Measurements from ENCODE around the gene MICALL2. TPM values are rescaled to one million over a fixed set of nuclear protein-coding genes. Genes with fewer than 3 reads are reported as not detected.

MICALL2 gene
- total and polyA plus RNA-seq, 2 experiments from 2014 or later = 6.4 to 12.2 TPM

DNA sequence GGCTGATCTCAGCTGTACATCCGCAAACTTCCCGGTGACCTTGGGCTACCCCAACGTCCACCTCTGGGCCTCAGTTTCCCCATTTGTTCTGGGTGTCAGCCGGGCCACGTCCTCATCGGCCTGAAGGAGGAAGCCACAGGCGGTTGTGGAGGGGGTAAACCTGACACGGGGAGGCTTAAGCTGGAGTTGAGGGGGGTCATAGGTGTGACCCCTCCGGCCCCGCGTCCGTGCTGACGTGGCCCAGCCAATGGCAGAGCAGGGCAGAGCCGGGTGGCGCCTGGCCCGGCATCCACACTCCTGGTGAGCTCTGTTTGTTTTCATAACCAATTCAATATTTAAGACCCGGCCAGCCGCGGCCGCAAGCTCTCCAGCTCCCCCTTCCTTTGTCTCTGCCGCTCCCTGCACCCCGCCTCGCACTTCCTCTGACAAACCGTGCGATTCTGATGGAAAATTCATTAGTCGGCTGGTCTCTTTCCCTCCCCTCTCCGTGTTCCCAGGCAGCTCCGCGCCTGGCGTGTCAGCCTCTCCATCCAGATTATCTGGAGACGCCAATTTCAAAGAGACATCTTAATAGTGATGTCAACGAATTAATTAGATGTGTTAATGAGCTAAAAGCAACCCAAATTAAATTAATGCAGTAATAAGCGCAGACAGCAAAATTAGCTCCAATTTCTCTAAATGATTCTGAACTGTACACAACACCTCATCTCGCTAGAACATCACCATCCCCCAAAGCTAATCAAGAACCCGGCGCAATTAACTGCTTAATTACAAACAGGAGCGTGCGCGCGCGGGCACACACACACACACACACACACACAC, 55.4 kb downstream of the MICALL2 start:
- H3F3A ChIP-seq (ENCODE audit: insufficient read depth) = no peaks in the 10 kb centered on the region
- no peak overlapping the region for H2AFZ ChIP-seq
- H3K79me2 ChIP-seq (ENCODE audit: insufficient read depth) = no peaks in the 10 kb centered on the region
- H3K36me3 ChIP-seq (ENCODE audit: low read depth) = no peaks in the 10 kb centered on the region
- in situ Hi-C loops (cut with MboI) = no loop called here
- H3K27me3 ChIP-seq (replicated peaks; ENCODE audit: insufficient read depth) = peaks cover 86% of the 10 kb centered on the region
- WGBS, 2 experiments (ENCODE audit: low coverage in 1 of 2, low lambda C conversion rate in 2 of 2, missing lambda C conversion rate in 2 of 2) = 9 to 11% methylated on average over 41 of the region's 41 CpGs
- no peaks in the 10 kb centered on the region for H4K20me1 ChIP-seq (ENCODE audit: insufficient read depth)
- H3K4me2 ChIP-seq (ENCODE audit: unreplicated experiment) = peak overlapping the region; percentile 22
- peak; percentile 70 for DNase-seq
- TF ChIP-seq EZH2 (IDR thresholded peaks at IDR 0.05; ENCODE audit: insufficient read depth, poor library complexity, severe bottlenecking) (peak; percentile 76), EZH2phosphoT487 (IDR thresholded peaks at IDR 0.05; ENCODE audit: insufficient read depth, low read depth) (no peak)
- H3K4me3 ChIP-seq = no peak overlapping the region
- no peaks in the 10 kb centered on the region for H3K9me3 ChIP-seq (ENCODE audit: low read depth)
- no peak overlapping the region for H3K9ac ChIP-seq
- no peak overlapping the region for H3K27ac ChIP-seq
- H3K9me2 ChIP-seq (ENCODE audit: insufficient read depth) = no peaks in the 10 kb centered on the region
- H3K4me1 ChIP-seq (ENCODE audit: insufficient read depth) = no peaks in the 10 kb centered on the region

GRCh38 chr7:1402791-1403637, 56.3 kb downstream of the MICALL2 start:
- no peaks in the 10 kb centered on the region for H3K9me3 ChIP-seq (ENCODE audit: low read depth)
- no peaks in the 10 kb centered on the region for H3K79me2 ChIP-seq (ENCODE audit: insufficient read depth)
- H3K36me3 ChIP-seq (ENCODE audit: low read depth) = no peaks in the 10 kb centered on the region
- H3K9ac ChIP-seq = no peak overlapping the region
- 27 to 33% methylated on average over 11 of the region's 11 CpGs for WGBS, 2 experiments (ENCODE audit: low coverage in 1 of 2, low lambda C conversion rate in 2 of 2, missing lambda C conversion rate in 2 of 2)
- H3F3A ChIP-seq (ENCODE audit: insufficient read depth) = 0 out of 2 replicates have a peak, but pooled peaks cover 4% of the 10 kb centered on the region
- peaks cover 78% of the 10 kb centered on the region for H3K27me3 ChIP-seq (replicated peaks; ENCODE audit: insufficient read depth)
- no peak for DNase-seq
- no peaks in the 10 kb centered on the region for H3K9me2 ChIP-seq (ENCODE audit: insufficient read depth)
- no peaks in the 10 kb centered on the region for H4K20me1 ChIP-seq (ENCODE audit: insufficient read depth)
- H3K27ac ChIP-seq = no peak overlapping the region
- in situ Hi-C loops (cut with MboI) = no loop called here
- no peak overlapping the region for H3K4me3 ChIP-seq
- H3K4me2 ChIP-seq (ENCODE audit: unreplicated experiment) = no peak overlapping the region
- no peak overlapping the region for H2AFZ ChIP-seq
- TF ChIP-seq EZH2phosphoT487 (IDR thresholded peaks at IDR 0.05; ENCODE audit: insufficient read depth, low read depth) (no peak), EZH2 (IDR thresholded peaks at IDR 0.05; ENCODE audit: insufficient read depth, poor library complexity, severe bottlenecking) (no peak)
- H3K4me1 ChIP-seq (ENCODE audit: insufficient read depth) = no peaks in the 10 kb centered on the region

GRCh38 chr7:1402110-1402790, 57.0 kb downstream of the MICALL2 start:
- no peak for DNase-seq
- Histone ChIP-seq H3K9ac (no peak overlapping the region), H3K4me2 (ENCODE audit: unreplicated experiment) (no peak overlapping the region), H3K79me2 (ENCODE audit: insufficient read depth) (no peaks in the 10 kb centered on the region), H3K27me3 (replicated peaks; ENCODE audit: insufficient read depth) (peaks cover 70% of the 10 kb centered on the region), H3K4me3 (no peak overlapping the region), H3K27ac (no peak overlapping the region), H3F3A (ENCODE audit: insufficient read depth) (peaks cover 11% of the 10 kb centered on the region), H3K9me2 (ENCODE audit: insufficient read depth) (no peaks in the 10 kb centered on the region), H3K36me3 (ENCODE audit: low read depth) (no peaks in the 10 kb centered on the region), H2AFZ (no peak overlapping the region), H3K4me1 (ENCODE audit: insufficient read depth) (no peaks in the 10 kb centered on the region), H3K9me3 (ENCODE audit: low read depth) (no peaks in the 10 kb centered on the region), H4K20me1 (ENCODE audit: insufficient read depth) (no peaks in the 10 kb centered on the region)
- in situ Hi-C loops (cut with MboI) = no loop called here
- TF ChIP-seq EZH2phosphoT487 (IDR thresholded peaks at IDR 0.05; ENCODE audit: insufficient read depth, low read depth) (no peak), EZH2 (IDR thresholded peaks at IDR 0.05; ENCODE audit: insufficient read depth, poor library complexity, severe bottlenecking) (no peak)
- WGBS, 2 experiments (ENCODE audit: low coverage in 1 of 2, low lambda C conversion rate in 2 of 2, missing lambda C conversion rate in 2 of 2) = 65 to 66% methylated on average over 12 of the region's 12 CpGs

DNA sequence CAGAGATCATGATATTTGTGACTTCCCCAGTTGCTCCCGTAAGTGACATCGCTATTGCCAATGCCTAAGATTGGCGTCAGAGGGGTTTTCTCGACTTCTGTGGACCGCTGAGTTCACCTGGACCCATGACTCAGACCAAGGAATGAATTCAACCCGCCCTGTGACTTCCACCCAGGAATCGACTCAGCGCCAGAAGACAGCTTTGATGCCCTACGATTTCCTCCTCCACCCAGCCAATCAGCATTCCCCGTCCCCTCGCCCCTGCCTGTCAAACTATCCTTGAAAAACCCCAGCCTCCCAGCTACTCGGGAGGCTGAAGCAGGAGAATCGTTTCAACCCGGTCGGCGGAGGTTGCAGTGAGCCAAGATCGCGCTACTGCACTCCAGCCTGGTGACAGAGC, 58.3 kb downstream of the MICALL2 start:
- H3K9me3 ChIP-seq (ENCODE audit: low read depth) = no peaks in the 10 kb centered on the region
- no peak for TF ChIP-seq EZH2 (IDR thresholded peaks at IDR 0.05; ENCODE audit: insufficient read depth, poor library complexity, severe bottlenecking)
- no peak for TF ChIP-seq EZH2phosphoT487 (IDR thresholded peaks at IDR 0.05; ENCODE audit: insufficient read depth, low read depth)
- in situ Hi-C loops (cut with MboI) = no loop called here
- no peaks in the 10 kb centered on the region for H3K4me1 ChIP-seq (ENCODE audit: insufficient read depth)
- no peak overlapping the region for H3K27ac ChIP-seq
- DNase-seq = no peak
- H4K20me1 ChIP-seq (ENCODE audit: insufficient read depth) = no peaks in the 10 kb centered on the region
- H3K27me3 ChIP-seq (replicated peaks; ENCODE audit: insufficient read depth) = peaks cover 66% of the 10 kb centered on the region
- no peak overlapping the region for H3K4me2 ChIP-seq (ENCODE audit: unreplicated experiment)
- H2AFZ ChIP-seq = no peak overlapping the region
- peaks cover 12% of the 10 kb centered on the region for H3F3A ChIP-seq (ENCODE audit: insufficient read depth)
- WGBS, 2 experiments (ENCODE audit: low coverage in 1 of 2, low lambda C conversion rate in 2 of 2, missing lambda C conversion rate in 2 of 2) = 24 to 27% methylated on average over 18 of the region's 18 CpGs
- H3K9ac ChIP-seq = no peak overlapping the region
- H3K79me2 ChIP-seq (ENCODE audit: insufficient read depth) = no peaks in the 10 kb centered on the region
- no peaks in the 10 kb centered on the region for H3K9me2 ChIP-seq (ENCODE audit: insufficient read depth)
- H3K4me3 ChIP-seq = no peak overlapping the region
- H3K36me3 ChIP-seq (ENCODE audit: low read depth) = no peaks in the 10 kb centered on the region
